Measurements from ENCODE around the gene SLC38A2.

SLC38A2 gene

DNA sequence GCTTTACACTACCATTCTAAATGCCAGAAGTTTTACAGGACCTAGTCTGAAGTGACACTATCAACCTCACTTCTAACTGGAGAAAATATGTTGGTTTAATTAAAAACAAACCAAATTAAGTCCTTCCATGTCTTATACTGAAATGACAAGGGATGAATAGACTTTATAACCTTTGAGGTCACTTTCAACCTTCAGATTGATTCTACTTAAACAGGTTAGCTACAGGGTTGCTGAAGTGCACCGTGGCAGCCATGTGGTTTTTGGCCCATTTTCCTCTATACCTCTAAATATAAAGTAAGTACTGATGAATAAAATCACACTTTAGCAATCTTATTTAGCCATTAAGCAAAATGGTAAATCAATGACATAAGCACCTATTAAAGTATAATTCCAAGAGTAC is 3.9 kb downstream of the SLC38A2 start:
- TF ChIP-seq CTCF (IDR thresholded peaks at IDR 0.05; ENCODE audit: borderline replicate concordance, extremely low read depth, low read length, poor library complexity, severe bottlenecking), result no peak
- Histone ChIP-seq H3K4me2 (ENCODE audit: insufficient read depth, low read length) (peak overlapping the region; percentile 86), H3K4me3 (ENCODE audit: low read depth in 1 of 2, low read length in 2 of 2) (peak overlapping the region in 1 of 2 experiments; percentile 71; a peak in 2 of 4 replicates), H3K27me3 (ENCODE audit: insufficient read depth, low read length, poor library complexity) (no peaks in the 10 kb centered on the region), H3K27ac (ENCODE audit: low read length) (no peak overlapping the region), H3K9ac (ENCODE audit: low read depth, low read length) (peak overlapping the region; percentile 97; the same call in 1 of the 2 replicates), H3K79me2 (ENCODE audit: insufficient read depth, low read length) (peaks cover 85% of the 10 kb centered on the region), H3K36me3 (ENCODE audit: insufficient read depth, low read length) (peaks cover 83% of the 10 kb centered on the region), H4K20me1 (ENCODE audit: insufficient read depth, low read length) (peaks cover 80% of the 10 kb centered on the region), H2AFZ (ENCODE audit: low read depth, low read length) (no peak overlapping the region), H3K9me3 (ENCODE audit: insufficient read depth, low read length, severe bottlenecking) (no peaks in the 10 kb centered on the region), H3K4me1 (ENCODE audit: insufficient read depth, low read length) (peaks cover 65% of the 10 kb centered on the region)
- no peak for ATAC-seq (ENCODE audit: insufficient read depth, low read depth)
- DNase-seq, result no peak

DNA sequence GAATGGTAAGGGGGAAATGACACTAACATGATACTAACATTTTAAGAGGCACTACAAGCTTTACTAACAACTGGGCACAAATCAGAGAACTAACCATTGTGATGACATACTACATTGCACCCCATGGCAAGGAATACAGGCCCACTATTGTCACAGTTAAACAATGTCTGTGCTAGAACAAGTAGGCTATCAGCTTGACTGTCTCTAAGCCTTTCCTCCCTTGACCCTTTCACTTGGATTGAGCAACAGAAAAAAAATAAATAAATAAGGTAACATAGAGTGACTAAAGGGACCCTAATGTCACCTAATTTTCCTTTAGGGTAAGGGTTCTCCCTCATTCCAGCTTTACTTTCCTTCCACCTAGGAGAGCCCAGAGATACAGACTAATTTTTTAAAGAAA is 4.4 kb downstream of the SLC38A2 start:
- peaks cover 84% of the 10 kb centered on the region for H4K20me1 ChIP-seq (ENCODE audit: insufficient read depth, low read length)
- peaks cover 85% of the 10 kb centered on the region for H3K79me2 ChIP-seq (ENCODE audit: insufficient read depth, low read length)
- peak overlapping the region; percentile 86 for H3K4me2 ChIP-seq (ENCODE audit: insufficient read depth, low read length)
- H3K9me3 ChIP-seq (ENCODE audit: insufficient read depth, low read length, severe bottlenecking), result no peaks in the 10 kb centered on the region
- no peak overlapping the region; the same call in 1 of the 2 replicates for H3K9ac ChIP-seq (ENCODE audit: low read depth, low read length)
- peaks cover 88% of the 10 kb centered on the region for H3K36me3 ChIP-seq (ENCODE audit: insufficient read depth, low read length)
- ATAC-seq (ENCODE audit: insufficient read depth, low read depth) (no peak), DNase-seq (no peak)
- no peak overlapping the region for H3K27ac ChIP-seq (ENCODE audit: low read length)
- H3K27me3 ChIP-seq (ENCODE audit: insufficient read depth, low read length, poor library complexity), result no peaks in the 10 kb centered on the region
- TF ChIP-seq CTCF (IDR thresholded peaks at IDR 0.05; ENCODE audit: borderline replicate concordance, extremely low read depth, low read length, poor library complexity, severe bottlenecking) (no peak), EZH2 (IDR thresholded peaks at IDR 0.05; ENCODE audit: borderline replicate concordance, low read depth, low read length, severe bottlenecking) (no peak)
- no peak overlapping the region for H2AFZ ChIP-seq (ENCODE audit: low read depth, low read length)
- peak overlapping the region in 1 of 2 experiments; percentile 71; a peak in 1 of 4 replicates for H3K4me3 ChIP-seq (ENCODE audit: low read depth in 1 of 2, low read length in 2 of 2)
- peaks cover 60% of the 10 kb centered on the region for H3K4me1 ChIP-seq (ENCODE audit: insufficient read depth, low read length)

- Histone ChIP-seq H3K79me2 (ENCODE audit: insufficient read depth, low read length) (peaks cover 82% of the 10 kb centered on the region), H3K36me3 (ENCODE audit: insufficient read depth, low read length) (peaks cover 95% of the 10 kb centered on the region), H3K9ac (ENCODE audit: low read depth, low read length) (no peak overlapping the region), H4K20me1 (ENCODE audit: insufficient read depth, low read length) (peaks cover 91% of the 10 kb centered on the region), H2AFZ (ENCODE audit: low read depth, low read length) (no peak overlapping the region), H3K27ac (ENCODE audit: low read length) (no peak overlapping the region), H3K4me3 (ENCODE audit: low read depth in 1 of 2, low read length in 2 of 2) (peak overlapping the region in 1 of 2 experiments; percentile 71; a peak in 1 of 4 replicates), H3K4me1 (ENCODE audit: insufficient read depth, low read length) (peaks cover 57% of the 10 kb centered on the region), H3K4me2 (ENCODE audit: insufficient read depth, low read length) (peak overlapping the region; percentile 86), H3K9me3 (ENCODE audit: insufficient read depth, low read length, severe bottlenecking) (no peaks in the 10 kb centered on the region), H3K27me3 (ENCODE audit: insufficient read depth, low read length, poor library complexity) (no peaks in the 10 kb centered on the region)
- TF ChIP-seq EZH2 (IDR thresholded peaks at IDR 0.05; ENCODE audit: borderline replicate concordance, low read depth, low read length, severe bottlenecking) (no peak), CTCF (IDR thresholded peaks at IDR 0.05; ENCODE audit: borderline replicate concordance, extremely low read depth, low read length, poor library complexity, severe bottlenecking) (no peak)
- DNase-seq (no peak), ATAC-seq (ENCODE audit: insufficient read depth, low read depth) (no peak)
These were observed 5.1 kb downstream of the SLC38A2 start for GRCh38 chr12:46367351-46368029.
